Measurements from ENCODE around the gene FERMT2. TPM values are rescaled to one million over a fixed set of nuclear protein-coding genes. Genes with fewer than 3 reads are reported as not detected.

FERMT2 gene
- total RNA-seq, 1 donor from 2014 or later: 44.4 TPM

- H3K36me3 Mint-ChIP-seq (ENCODE audit: insufficient read depth): peaks cover 4% of the 10 kb centered on the region
- peak overlapping the region; percentile 76 for H3K27ac Mint-ChIP-seq
- H3K4me3 Mint-ChIP-seq (ENCODE audit: low read depth): peak overlapping the region; percentile 6
- no peaks in the 10 kb centered on the region for H3K27me3 Mint-ChIP-seq
- peaks cover 3% of the 10 kb centered on the region for H3K9me3 Mint-ChIP-seq (ENCODE audit: low read depth)
- no peak for TF ChIP-seq CTCF (IDR thresholded peaks at IDR 0.05; ENCODE audit: unreplicated experiment)
- H3K4me1 Mint-ChIP-seq (ENCODE audit: low read depth): peaks cover 20% of the 10 kb centered on the region
- DNase-seq (ENCODE audit: low spot score, unreplicated experiment): no peak
These were observed 115.5 kb downstream of the FERMT2 start for GRCh38 chr14:52835122-52835903.

- H3K4me3 Mint-ChIP-seq (ENCODE audit: low read depth): no peak overlapping the region
- DNase-seq (ENCODE audit: low spot score, unreplicated experiment): no peak
- peaks cover 23% of the 10 kb centered on the region for H3K4me1 Mint-ChIP-seq (ENCODE audit: low read depth)
- H3K27ac Mint-ChIP-seq: no peak overlapping the region
- H3K27me3 Mint-ChIP-seq: no peaks in the 10 kb centered on the region
- no peak for TF ChIP-seq CTCF (IDR thresholded peaks at IDR 0.05; ENCODE audit: unreplicated experiment)
- peaks cover 4% of the 10 kb centered on the region for H3K36me3 Mint-ChIP-seq (ENCODE audit: insufficient read depth)
- H3K9me3 Mint-ChIP-seq (ENCODE audit: low read depth): peaks cover 3% of the 10 kb centered on the region
These were observed 116.4 kb downstream of the FERMT2 start for GRCh38 chr14:52834440-52834842.

- TF ChIP-seq CTCF (IDR thresholded peaks at IDR 0.05; ENCODE audit: unreplicated experiment): no peak
- Mint-ChIP-seq H3K4me3 (ENCODE audit: low read depth) (no peak overlapping the region), H3K36me3 (ENCODE audit: insufficient read depth) (peaks cover 4% of the 10 kb centered on the region), H3K9me3 (ENCODE audit: low read depth) (peaks cover 3% of the 10 kb centered on the region), H3K4me1 (ENCODE audit: low read depth) (peaks cover 24% of the 10 kb centered on the region), H3K27ac (no peak overlapping the region), H3K27me3 (no peaks in the 10 kb centered on the region)
- no peak for DNase-seq (ENCODE audit: low spot score, unreplicated experiment)
These were observed 117.0 kb downstream of the FERMT2 start for GRCh38 chr14:52833891-52834290.

GRCh38 chr14:52829527-52830185 is 121.2 kb downstream of the FERMT2 start:
- H3K4me3 Mint-ChIP-seq (ENCODE audit: low read depth): no peak overlapping the region
- H3K4me1 Mint-ChIP-seq (ENCODE audit: low read depth): peaks cover 15% of the 10 kb centered on the region
- DNase-seq (ENCODE audit: low spot score, unreplicated experiment): no peak
- H3K9me3 Mint-ChIP-seq (ENCODE audit: low read depth): peaks cover 3% of the 10 kb centered on the region
- H3K27ac Mint-ChIP-seq: no peak overlapping the region
- no peaks in the 10 kb centered on the region for H3K36me3 Mint-ChIP-seq (ENCODE audit: insufficient read depth)
- no peaks in the 10 kb centered on the region for H3K27me3 Mint-ChIP-seq
- no peak for TF ChIP-seq CTCF (IDR thresholded peaks at IDR 0.05; ENCODE audit: unreplicated experiment)

GRCh38 chr14:52827426-52827825 is 123.4 kb downstream of the FERMT2 start:
- Mint-ChIP-seq H3K9me3 (ENCODE audit: low read depth) (no peaks in the 10 kb centered on the region), H3K4me1 (ENCODE audit: low read depth) (peaks cover 12% of the 10 kb centered on the region), H3K27ac (no peak overlapping the region), H3K4me3 (ENCODE audit: low read depth) (no peak overlapping the region), H3K36me3 (ENCODE audit: insufficient read depth) (no peaks in the 10 kb centered on the region), H3K27me3 (no peaks in the 10 kb centered on the region)
- DNase-seq (ENCODE audit: low spot score, unreplicated experiment): no peak
- no peak for TF ChIP-seq CTCF (IDR thresholded peaks at IDR 0.05; ENCODE audit: unreplicated experiment)

Measured in progenitor cell of endocrine pancreas (in vitro differentiated cells).